RWPE1 (cell line): ENCODE measurements around the gene PREB.
A peak's percentile ranks its signal among the peaks of the same experiment; 100 is the strongest.

Source experiments
- CTCF ChIA-PET: fragments of 350-600 bp; sonication (Branson Sonifier 250); formaldehyde crosslinking; extraction: SDS; loops from one replicate; lab custom pipeline; 2021; lab: Yijun Ruan, JAX
- POLR2A ChIA-PET: fragments of 400-600 bp; formaldehyde crosslinking; extraction: SDS; loops from one replicate; lab custom pipeline; 2020; ENCODE audit warnings: antibody characterized with exemption; ENCODE audit not compliant: low non-redundant PET; lab: Yijun Ruan, JAX
- DNase-seq: peaks from one replicate; pipeline ENCODE4 v3.0.0; 2012; ENCODE audit warnings: low spot score
- H3K27ac ChIP-seq: fragments of 450-650 bp; 2 replicates; pipeline ENCODE4 v1.5.1; 2017
- CTCF ChIP-seq: fragments of 450-650 bp; conservative IDR thresholded peaks from 2 replicates; pipeline ENCODE4 v1.5.1; 2017; ENCODE audit warnings: low read depth, mild to moderate bottlenecking

Gene PREB

GRCh38 chr2:27130396-27130795, 4.0 kb downstream of the PREB start:
- H3K27ac ChIP-seq = no peak overlapping the region
- ChIA-PET POLR2A (no interaction called here), CTCF (no interaction called here)
- no peak for TF ChIP-seq CTCF
- DNase-seq = no peak

- no peak for TF ChIP-seq CTCF
- POLR2A ChIA-PET = no interaction called here
Measured at GRCh38 chr2:27128668-27129571, 5.5 kb downstream of the PREB start.

GRCh38 chr2:27127883-27128667, 6.4 kb downstream of the PREB start:
- CTCF ChIA-PET = no interaction called here

More at GRCh38 chr2:27128668-27129571, 5.5 kb downstream of the PREB start:
- DNase-seq = no peak
- peak overlapping the region; percentile 33; the same call in 1 of the 2 replicates for H3K27ac ChIP-seq
- CTCF ChIA-PET = interaction anchor here (0.7 kb wide), 1 partner anchor 41 kb away, joined by 3 read pairs; no protein-coding TSS in a partner anchor

GRCh38 chr2:27126252-27126710, 8.2 kb downstream of the PREB start:
- no peak for TF ChIP-seq CTCF
- CTCF ChIA-PET = no interaction called here
- no peak for DNase-seq
- POLR2A ChIA-PET = no interaction called here
- no peak overlapping the region for H3K27ac ChIP-seq

More at GRCh38 chr2:27127883-27128667, 6.4 kb downstream of the PREB start:
- no peak overlapping the region for H3K27ac ChIP-seq
- TF ChIP-seq CTCF = no peak
- DNase-seq = no peak
- POLR2A ChIA-PET = no interaction called here

- POLR2A ChIA-PET = no interaction called here
- no peak for TF ChIP-seq CTCF
- CTCF ChIA-PET = no interaction called here
- H3K27ac ChIP-seq = no peak overlapping the region
- no peak for DNase-seq
Measured at GRCh38 chr2:27125104-27125503, 9.3 kb downstream of the PREB start.
